Lower leg skin (tissue), 4 donors: ENCODE results near the gene GPR62. TPM values are rescaled to one million over a fixed set of nuclear protein-coding genes. Genes with fewer than 3 reads are reported as not detected.

Experiments
- DNase-seq, 2 donors: peaks; one replicate each; pipeline ENCODE4 v3.0.0-alpha.2; 2019; ENCODE audit warnings: low spot score in 2 of 2
- H3K4me3 ChIP-seq: fragments of 200-600 bp; sonication (generic); 2 replicates; pipeline ENCODE4 v1.5.1; 2017; ENCODE audit warnings: mild to moderate bottlenecking, low read depth; ENCODE audit not compliant: poor library complexity, severe bottlenecking
- CTCF ChIP-seq, 3 donors: fragments of 450-650 bp; IDR thresholded peaks; one replicate each; pipeline ENCODE4 v1.5.1; 2016; ENCODE audit warnings: antibody characterized with exemption in 3 of 3, mild to moderate bottlenecking in 3 of 3, moderate library complexity in 2 of 3
- POLR2A ChIP-seq, 2 donors: fragments of 450-650 bp; IDR thresholded peaks; one replicate each; pipeline ENCODE4 v1.6.1; 2016 to 2017; ENCODE audit warnings: antibody characterized with exemption in 2 of 2, mild to moderate bottlenecking in 1 of 2, moderate library complexity in 1 of 2
- WGBS, 2 donors: methylation state at CpG; one replicate each; pipeline ENCODE4 v1.1.5; 2018; 5-methylcytosine and 5-hydroxymethylcytosine counted together
- intact Hi-C: fragments of 100-400 bp; cut with DNase I; formaldehyde crosslinking; loops from one replicate; pipeline ENCODE4 v1.15.0; 2023; ENCODE audit warnings: low total_unique reads
- total RNA-seq, 4 donors: library from RNA; depleted of rRNA; stranded (reverse); fragments of >200 nt; gene quantifications; one replicate each; pipeline ENCODE4 v1.1.0, GENCODE V29; 2016

Gene GPR62
- total RNA-seq, 4 donors from 2014 or later, result not detected

GRCh38 chr3:51975852-51976549, 20.8 kb downstream of the GPR62 start:
- DNase-seq, result peak; percentile 66 to 94
- no peak overlapping the region for H3K4me3 ChIP-seq
- 42 to 48% methylated on average over 46 of the region's 46 CpGs for WGBS, 2 donors
- intact Hi-C loops, result no loop called here
- no peak for TF ChIP-seq POLR2A (IDR thresholded peaks at IDR 0.05)

GRCh38 chr3:51977446-51978142, 22.4 kb downstream of the GPR62 start:
- H3K4me3 ChIP-seq, result no peak overlapping the region
- 59 to 79% methylated on average over 9 of the region's 9 CpGs for WGBS, 2 donors
- TF ChIP-seq POLR2A (IDR thresholded peaks at IDR 0.05), result no peak
- DNase-seq, result peak in 1 of 2 donors; percentile 78
- intact Hi-C loops, result no loop called here

- DNase-seq, result peak in 1 of 2 donors; percentile 83
- 67 to 78% methylated on average over 4 of the region's 4 CpGs for WGBS, 2 donors
- TF ChIP-seq CTCF (IDR thresholded peaks at IDR 0.05), result no peak
- TF ChIP-seq POLR2A (IDR thresholded peaks at IDR 0.05), result no peak
- intact Hi-C loops, result no loop called here
- no peak overlapping the region for H3K4me3 ChIP-seq
Observed at GRCh38 chr3:51978143-51978502, 22.9 kb downstream of the GPR62 start.

GRCh38 chr3:51980253-51980652, 25.1 kb downstream of the GPR62 start:
- intact Hi-C loops, result no loop called here
- no peak overlapping the region for H3K4me3 ChIP-seq
- TF ChIP-seq CTCF (IDR thresholded peaks at IDR 0.05), result no peak
- TF ChIP-seq POLR2A (IDR thresholded peaks at IDR 0.05), result no peak
- 98 to 100% methylated on average over 10 of the region's 10 CpGs for WGBS, 2 donors
- DNase-seq, result no peak

GRCh38 chr3:51982352-51982837, 27.2 kb downstream of the GPR62 start:
- intact Hi-C loops, result no loop called here
- 10 to 13% methylated on average over 4 of the region's 4 CpGs for whole genome bisulfite sequencing, 2 donors
- peak overlapping the region; percentile 39 for H3K4me3 ChIP-seq
- DNase-seq, result peak in 1 of 2 donors; percentile 86
- peak in 1 of 3 donors; percentile 40 for TF ChIP-seq CTCF (IDR thresholded peaks at IDR 0.05)
- no peak for TF ChIP-seq POLR2A (IDR thresholded peaks at IDR 0.05)

- intact Hi-C loops, result no loop called here
- TF ChIP-seq POLR2A (IDR thresholded peaks at IDR 0.05) (no peak), CTCF (IDR thresholded peaks at IDR 0.05) (no peak)
- H3K4me3 ChIP-seq, result peak within 1 kb of the TSS; percentile 39
- DNase-seq, result peak; percentile 79 to 96
- WGBS, 2 donors, result 1% methylated on average over 13 to 41 of the region's 68 CpGs
Observed at GRCh38 chr3:51982838-51983577, 27.8 kb downstream of the GPR62 start, which contains the start of gene ACY1. ACY1 (plus strand) TSS chr3:51983535; CDS start chr3:51984065, 530 bp downstream.
